Left forelimb (tissue), 1 donor: ENCODE data around the gene C5AR2.
"Not testable (repeated sequence)": the region's sequence is repeated elsewhere in the genome, so short reads cannot be mapped to it uniquely, and the experiment has no call there.

Experiments
- DNase-seq: peaks from one replicate; pipeline ENCODE4 v3.0.0-alpha.2; 2018; ENCODE audit warnings: low spot score

The C5AR2 gene

GRCh38 chr19:47363758-47364531, 32.0 kb downstream of the C5AR2 start:
- DNase-seq = no peak

- not testable (repeated sequence) for DNase-seq
These were observed 33.5 kb downstream of the C5AR2 start for GRCh38 chr19:47365455-47365854.

DNA sequence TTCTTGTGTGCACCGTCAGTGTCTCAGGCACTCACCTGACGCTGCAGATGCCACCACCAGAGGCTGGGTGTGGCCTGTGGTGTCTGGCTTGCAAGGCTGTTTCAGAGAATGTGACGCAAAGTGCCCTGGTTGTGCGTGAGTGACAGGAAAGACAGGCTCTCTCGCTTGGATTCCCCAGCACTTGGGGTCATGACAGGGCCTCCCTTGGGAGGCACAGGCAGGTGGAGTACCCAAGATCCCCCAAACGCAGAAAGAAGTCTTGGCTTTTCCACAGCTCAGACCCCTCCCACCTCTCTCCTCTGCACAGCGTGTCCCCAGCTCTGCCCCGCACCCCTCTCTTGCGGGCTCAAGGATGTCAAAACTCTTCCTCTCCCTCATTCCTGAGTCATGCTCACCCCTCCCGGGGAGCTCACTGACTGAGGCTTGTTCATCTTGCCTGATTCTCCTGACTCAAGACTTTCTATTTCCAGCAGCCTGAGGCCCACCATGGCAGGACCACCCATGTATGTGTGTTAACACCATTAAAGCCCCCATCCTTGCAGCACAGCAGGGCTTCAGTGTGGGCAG, 38.2 kb downstream of the C5AR2 start:
- DNase-seq = no peak

DNA sequence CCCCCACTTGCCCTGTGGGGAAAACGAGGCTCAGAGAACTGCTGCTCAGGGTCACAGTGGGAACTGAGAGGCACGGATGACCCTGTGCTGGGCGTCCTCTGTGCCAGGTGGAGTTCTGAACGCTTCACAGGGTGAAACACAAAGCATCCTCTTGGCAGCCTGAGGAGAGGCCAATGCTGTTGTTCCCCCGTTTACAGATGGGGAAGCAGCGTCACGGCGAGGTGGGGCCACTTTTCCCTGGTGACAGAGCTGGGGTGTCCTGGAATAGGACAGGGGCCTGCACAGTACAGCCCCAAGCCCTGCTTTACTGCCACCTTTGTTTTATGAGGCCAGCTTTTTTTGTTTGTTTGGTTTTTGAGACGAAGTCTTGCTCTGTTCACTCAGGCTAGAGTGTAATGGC, 39.3 kb downstream of the C5AR2 start:
- no peak for DNase-seq

DNA sequence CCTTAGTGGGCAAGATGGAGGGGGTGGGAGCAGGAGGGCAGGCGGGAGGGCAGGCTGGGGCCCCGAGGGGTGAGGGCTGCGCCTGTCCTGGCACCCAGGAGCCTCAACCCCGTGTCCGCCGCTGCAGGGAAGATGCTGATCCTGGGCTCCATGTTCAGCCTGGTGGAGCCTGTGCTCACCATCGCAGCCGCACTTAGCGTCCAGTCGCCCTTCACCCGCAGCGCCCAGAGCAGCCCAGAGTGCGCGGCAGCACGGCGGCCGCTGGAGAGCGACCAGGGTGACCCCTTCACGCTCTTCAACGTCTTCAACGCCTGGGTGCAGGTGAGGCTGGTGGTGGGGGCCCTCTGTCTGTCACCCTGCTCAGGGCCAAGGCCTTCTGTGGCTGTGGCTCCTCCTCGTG, 40.6 kb downstream of the C5AR2 start:
- DNase-seq = no peak

GRCh38 chr19:47373246-47374240, 41.6 kb downstream of the C5AR2 start:
- no peak for DNase-seq

- no peak for DNase-seq
These were observed 43.1 kb downstream of the C5AR2 start for GRCh38 chr19:47374876-47375693.

DNA sequence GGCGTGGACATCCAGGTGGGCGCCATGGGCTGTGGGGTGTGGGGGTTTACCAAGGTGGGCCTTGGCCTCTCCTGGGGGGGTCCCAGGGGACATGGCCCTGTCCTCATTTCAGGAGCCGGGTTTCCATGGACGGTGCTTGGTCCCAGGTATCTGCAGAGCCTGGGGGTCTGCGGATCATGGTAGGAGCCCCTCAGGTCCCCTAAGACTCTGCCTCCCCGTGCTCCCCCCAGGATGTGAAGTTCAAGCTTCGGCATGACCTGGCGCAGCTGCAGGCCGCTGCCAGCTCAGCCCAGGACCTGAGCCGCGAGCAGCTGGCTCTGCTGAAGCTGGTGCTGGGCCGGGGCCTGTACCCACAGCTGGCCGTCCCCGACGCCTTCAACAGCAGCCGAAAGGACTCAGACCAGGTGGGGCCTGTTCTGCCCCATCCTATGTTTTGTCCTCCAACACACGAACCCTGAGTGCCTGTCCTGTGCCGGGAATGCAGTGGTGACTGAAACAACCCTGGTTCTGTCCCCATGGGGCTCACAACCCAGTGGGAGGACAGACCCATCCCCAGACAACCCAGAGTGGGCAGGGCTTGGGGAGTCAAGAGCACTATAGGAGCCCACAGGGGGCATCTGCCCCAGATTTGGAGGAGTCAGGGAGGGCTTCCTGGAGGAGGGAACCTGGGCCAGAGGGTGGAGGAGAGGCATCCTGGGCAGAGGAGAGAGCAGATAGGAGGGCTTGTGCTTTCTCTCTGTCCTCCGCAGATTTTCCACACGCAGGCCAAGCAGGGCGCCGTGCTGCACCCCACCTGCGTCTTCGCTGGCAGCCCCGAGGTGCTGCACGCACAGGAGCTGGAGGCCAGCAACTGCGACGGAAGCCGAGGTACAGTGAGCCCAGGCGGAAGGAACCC, 44.0 kb downstream of the C5AR2 start:
- no peak for DNase-seq

DNA sequence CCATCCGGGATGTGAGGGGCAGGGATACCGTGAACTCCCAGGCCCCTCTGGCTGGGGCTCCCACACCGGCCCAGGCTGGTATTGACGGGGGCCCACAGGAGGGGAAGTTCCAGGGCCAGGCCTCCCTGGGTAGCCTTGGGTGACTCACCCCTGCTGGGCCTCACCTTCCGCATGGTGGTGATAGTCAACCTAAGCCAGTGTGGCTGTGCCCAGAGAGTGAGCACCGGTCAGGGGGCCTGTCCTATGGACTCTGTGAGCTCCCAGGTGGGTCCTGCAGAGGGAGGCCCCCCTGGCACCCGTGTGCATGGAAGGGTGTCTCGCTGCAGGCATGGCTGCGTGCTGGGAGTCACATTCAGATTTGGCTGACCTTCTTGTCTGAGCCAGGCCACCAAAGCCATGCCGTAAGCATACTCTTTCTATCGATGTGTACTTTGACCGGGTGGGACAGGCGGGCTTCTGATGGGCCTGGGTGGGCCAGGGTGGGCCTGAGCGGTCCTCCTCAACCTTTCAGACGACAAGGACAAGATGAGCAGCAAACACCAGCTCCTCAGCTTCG, 44.7 kb downstream of the C5AR2 start:
- DNase-seq = no peak

DNA sequence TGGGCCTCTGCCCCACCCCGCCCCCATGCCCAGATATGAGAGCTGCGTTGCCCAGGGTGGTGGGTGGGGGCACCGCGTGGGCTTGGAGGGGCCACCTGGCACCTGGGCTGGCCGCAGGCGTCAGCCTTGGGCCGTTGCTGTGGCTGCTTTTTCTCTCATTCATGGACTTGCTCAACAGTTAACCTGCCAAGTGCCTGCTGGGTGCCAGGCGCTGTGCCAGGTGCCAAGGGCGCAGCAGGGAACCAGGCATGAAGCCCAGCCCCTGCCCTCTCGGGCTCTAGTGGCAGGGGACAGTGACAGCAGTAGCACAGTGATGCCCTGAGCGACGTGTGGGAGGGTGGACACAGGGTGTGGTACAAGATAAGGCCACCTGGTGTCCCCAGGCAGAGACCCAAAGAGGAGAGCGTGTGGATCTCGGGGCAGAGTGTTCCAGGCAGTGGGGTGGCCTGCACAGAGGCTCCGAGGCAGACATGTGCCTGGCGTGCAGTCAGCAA, 45.3 kb downstream of the C5AR2 start:
- DNase-seq = no peak

GRCh38 chr19:47377801-47378200, 45.8 kb downstream of the C5AR2 start:
- no peak for DNase-seq

GRCh38 chr19:47378246-47378645, 46.3 kb downstream of the C5AR2 start:
- DNase-seq = no peak

DNA sequence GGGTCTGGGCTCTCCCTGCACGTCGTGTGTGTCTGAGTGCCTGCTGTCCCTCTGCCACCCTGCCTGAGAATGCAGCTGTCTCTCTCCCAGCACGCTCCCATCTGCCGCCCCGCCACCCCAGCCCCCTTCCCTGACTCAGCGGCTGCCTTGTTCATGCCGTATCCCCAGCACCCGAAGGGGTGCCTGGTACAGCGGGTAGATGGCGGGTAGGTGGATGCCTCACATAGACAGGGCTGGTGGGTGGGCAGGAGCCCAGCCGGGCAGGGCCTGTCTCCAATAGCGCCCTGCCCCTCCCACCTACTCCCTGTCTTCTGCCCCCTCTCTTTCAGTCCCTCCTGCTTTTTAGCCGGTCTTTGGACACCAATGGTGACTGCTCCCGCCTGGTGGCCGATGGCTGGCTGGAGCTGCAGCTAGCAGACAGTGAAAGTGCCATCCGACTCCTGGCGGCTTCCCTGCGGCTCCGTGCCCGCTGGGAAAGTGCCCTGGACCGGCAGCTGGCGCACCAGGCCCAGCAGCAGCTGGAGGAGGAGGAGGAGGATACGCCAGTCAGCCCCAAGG, 47.5 kb downstream of the C5AR2 start:
- no peak for DNase-seq

GRCh38 chr19:47380559-47380958, 48.6 kb downstream of the C5AR2 start:
- DNase-seq = no peak

- DNase-seq = no peak
These were observed 49.1 kb downstream of the C5AR2 start for GRCh38 chr19:47381121-47381520.

DNA sequence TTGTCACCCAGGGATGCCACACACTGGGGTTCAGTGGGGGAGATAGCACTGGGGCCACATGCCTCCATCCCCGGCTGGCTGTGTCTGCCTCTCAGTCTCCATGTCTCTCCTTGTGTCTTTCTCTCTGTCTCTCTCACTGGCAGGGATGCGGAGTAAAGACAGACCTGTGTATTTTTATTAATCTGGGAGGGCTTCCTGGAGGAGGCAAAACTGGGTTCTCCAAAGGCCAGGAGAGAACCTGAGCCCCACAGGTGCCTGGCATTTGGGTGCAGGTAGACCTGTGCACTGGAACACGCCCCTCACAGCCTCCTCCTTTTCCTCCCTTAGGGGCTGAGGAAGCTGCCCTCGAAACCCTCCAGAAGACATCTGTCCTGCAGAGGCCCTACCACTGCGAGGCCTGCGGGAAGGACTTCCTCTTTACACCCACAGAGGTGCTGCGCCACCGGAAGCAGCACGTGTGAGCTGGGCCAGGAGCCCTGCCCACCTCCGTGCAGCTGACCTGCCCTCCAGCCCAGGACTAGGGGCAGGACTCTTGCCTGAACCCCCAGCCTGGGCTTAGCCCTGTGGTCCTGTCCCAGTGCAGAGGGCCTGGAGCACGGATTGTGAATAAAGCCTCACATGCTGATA, 49.8 kb downstream of the C5AR2 start:
- DNase-seq = no peak

GRCh38 chr19:47383890-47384289, 51.9 kb downstream of the C5AR2 start:
- not testable (repeated sequence) for DNase-seq

DNA sequence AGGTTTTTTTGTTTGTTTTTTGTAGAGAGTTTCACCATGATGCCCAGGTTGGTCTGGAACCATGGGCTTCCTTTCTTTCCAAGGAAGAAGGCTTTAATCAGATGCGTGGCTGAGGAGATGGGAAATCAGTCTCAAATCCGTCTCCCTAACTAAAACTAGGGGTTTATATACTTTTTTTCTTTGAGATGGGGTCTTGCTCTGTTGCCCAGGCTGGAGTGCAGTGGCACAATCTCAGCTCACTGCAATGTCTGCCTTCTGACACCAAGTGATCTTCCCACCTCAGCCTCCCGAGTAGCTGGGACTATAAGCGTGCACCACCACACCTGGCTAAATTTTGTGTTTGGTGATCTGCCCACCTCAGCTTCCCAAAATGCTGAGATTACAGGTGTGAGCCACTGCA, 52.6 kb downstream of the C5AR2 start:
- DNase-seq = not testable (repeated sequence)

DNA sequence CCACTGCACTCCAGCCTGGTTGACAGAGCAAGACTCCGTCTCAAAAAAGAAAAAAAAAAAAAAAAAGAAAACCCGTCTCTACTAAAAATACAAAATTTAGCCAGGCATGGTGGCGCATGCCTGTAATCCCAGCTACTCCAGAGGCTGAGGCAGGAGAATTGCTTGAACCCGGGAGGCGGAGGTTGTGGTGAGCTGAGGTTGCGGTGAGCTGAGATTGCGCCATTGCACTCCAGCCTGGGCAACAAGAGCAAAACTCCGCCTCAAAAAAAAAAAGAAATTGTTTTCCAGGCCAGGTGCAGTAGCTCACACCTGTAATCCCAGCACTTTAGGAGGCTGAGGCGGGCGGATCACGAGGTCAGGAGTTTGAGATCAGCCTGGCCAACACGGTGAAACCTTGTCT, 54.6 kb downstream of the C5AR2 start:
- not testable (repeated sequence) for DNase-seq
